ENCODE results near the gene TCF7L1. TPM values are rescaled to one million over a fixed set of nuclear protein-coding genes. Genes with fewer than 3 reads are reported as not detected.

The TCF7L1 gene
- total RNA-seq, 1 experiment from 2014 or later = not detected

DNA sequence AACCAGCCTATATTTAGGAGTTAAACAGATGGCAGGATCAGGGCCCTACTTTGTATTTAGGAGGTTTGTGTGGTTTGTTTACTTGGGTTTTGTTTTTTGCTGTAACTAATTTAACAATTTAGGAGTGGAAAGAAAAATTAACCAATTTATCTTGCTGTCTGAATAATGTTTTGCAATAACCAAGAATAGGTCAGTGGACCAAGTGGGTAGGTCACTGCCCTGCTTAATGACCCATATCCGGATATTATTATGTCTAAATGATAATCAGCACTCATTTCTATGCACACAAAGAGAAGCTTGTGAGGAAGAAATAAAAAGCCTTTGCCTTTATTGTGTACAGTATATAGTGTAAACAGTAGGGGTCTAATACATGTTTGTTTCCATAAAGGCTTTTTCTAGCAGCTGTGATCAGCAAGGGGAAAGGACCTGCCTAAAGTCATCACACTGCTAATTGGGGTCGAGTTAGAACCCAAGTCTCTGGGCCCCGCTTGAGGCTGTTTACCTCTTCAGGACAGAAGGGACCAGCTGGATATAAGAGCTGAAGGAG, 118.0 kb downstream of the TCF7L1 start:
- DNase-seq (ENCODE audit: low spot score) = no peak

DNA sequence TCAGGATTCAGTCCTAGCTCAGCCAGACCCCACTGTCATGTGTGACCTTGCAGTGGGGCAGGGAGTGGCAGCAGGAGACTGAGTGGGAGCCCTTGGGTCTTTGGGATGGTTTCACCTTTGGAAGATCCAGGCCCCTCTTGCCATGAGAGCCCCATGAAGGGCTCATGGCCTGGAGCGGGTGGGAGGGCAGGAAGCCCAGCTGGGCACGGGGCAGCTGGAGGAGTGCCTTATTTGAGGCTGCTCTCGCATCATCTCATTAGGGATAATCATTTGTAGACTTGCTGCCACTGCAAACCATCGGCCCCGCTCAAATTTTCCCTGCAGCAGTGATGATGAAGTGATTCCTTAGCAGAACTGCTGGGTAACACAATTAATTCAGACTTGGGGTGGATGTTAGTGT, 120.7 kb downstream of the TCF7L1 start:
- no peak for DNase-seq (ENCODE audit: low spot score)

DNA sequence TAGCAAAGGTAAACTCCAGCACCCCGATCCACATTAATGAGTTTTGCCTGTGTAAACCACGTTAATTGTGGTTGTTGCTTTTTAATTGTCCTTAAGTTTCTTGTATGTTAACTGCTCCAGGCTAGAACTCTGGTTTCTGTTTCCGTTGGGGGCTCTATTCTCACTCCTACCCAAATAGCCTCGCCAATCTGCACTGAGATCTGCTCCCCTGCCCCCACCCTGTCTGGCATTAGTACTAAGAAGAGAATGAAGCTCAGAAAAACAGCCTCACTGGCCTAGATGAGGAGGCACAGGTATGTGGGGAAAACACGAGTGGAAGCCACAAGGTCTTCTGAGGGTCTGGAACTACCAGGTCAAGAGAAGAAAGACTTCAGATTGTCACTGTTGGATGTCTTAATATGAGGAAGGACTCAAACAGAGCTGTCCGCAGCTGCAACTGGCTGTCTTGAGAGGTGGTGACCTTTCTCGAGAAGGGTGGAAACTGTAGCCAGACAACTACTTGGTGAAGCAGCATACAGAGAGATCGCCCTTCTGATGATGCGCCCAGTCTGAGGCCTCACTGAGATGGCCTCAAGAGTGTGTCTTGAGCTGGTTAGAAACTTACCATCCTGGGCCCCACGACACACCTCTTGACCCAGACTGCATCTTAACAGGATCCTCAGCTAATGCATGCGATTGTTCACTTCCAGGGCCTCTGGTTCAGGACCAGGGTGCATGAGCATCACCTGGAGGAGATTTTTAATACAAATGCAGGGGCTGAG, 121.5 kb downstream of the TCF7L1 start:
- no peak for DNase-seq (ENCODE audit: low spot score)

DNA sequence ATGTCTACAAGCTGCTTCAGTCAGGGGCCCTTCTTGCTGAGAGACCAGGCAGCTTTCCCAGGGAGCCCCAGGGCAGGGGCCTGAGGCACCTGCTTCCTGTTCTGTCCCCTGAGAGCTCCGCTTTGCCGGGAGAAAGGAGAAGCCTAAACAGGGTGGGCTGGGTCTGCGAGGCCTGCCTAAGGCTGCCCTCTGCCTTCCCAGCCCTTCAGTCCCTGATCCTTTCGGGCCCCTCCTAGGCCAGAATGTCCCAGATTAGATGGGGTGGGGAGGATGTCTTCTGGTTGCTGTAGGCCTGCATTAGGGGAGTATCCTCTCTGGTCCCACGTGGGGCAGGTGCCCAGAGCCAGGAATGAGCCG, 122.2 kb downstream of the TCF7L1 start:
- DNase-seq (ENCODE audit: low spot score) = no peak

DNA sequence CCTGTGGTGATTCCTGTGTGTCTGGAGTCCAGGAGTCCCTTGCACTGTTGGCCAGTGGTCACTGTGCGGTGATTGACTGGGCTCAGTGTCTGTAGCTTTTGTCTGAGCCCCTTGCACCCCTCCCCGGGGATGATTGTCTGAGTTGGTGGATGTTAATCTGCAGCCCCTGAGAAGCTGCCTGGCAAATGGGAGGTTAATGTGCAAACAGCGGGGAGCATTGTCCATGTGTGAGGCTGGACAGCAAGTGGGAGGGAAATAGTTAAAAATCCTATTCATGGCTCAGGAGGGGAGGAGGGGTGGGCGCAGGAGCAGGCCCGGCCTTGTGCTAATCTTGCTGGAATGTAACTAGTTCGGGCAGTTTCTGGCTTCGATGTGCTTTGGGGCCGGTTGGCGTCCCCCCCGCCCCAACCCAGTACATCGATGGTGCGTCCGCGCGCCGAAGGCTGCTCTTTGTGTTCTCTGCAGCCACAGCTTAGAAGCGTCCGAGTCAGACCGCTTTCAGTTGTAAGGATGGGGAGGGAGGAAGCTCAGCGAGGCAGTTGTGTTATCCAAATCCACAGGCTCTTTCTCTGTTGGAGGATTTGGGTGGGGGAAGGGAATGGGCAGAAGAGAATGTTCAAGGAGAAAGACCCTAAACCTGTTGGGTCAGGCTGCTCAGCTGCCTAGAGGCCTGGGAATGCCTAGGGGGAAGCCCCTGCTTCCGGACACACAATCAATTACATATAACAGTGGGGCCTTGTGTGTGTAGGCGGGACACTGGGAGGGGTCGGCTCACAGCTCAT, 122.8 kb downstream of the TCF7L1 start:
- DNase-seq (ENCODE audit: low spot score) = no peak

DNA sequence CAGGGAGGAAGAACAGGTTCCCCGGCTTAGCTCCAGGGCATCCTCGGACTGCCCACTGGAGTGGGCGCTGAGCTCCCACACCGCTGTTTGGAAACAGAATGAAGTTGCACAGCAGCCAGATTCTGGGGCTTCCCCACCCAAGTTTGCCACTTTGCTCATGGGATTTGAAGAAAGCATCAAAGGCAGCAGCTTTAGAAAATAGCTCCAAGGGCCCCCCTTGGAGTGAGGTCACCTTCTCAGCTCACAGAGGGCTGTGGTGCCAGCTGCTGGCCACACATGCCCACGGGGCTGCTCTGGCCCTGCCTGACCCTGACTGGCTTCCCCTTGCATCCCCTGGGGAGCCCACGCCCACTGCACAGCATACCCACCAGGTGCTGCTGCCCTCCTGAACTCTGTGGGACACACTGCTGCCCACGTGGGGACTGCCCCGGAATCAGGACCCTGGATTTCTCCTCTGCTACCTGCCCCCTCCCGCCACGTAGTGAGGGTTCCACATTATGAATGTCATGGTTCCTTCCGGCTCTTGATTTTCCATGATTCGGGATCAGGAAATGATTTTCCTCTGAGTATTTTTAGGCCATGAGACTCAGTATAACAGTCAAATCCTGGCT, 124.3 kb downstream of the TCF7L1 start:
- no peak for DNase-seq (ENCODE audit: low spot score)

DNA sequence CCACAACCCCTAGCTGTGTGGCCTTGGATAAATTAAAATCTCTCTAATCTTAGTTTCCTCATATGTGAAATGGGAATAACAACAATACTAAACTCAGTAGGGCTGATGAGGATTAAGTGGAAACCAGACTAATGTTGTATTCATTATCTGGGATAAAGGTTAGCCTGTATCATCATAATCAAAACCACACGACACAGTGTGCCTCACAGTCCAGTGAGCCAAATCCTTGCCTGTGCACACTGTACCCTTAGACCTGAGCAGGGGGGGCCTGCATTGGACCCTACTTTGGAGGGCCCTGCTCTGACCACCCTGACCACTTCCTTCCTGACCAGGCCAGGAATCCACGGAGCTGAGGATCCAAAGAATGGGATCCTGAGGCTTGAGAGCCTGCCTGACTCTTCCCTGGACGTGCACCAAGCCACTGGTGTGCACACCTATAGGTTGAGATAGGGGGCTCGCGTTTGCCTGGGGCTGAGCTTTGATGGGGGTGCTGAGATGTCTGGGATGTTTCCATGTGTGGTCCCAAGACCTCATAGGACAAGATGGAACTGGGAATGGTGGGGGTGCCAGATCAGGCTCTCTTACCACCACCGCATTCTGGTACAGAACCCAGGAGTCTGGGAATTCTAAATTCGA, 124.9 kb downstream of the TCF7L1 start:
- DNase-seq (ENCODE audit: low spot score) = no peak

DNA sequence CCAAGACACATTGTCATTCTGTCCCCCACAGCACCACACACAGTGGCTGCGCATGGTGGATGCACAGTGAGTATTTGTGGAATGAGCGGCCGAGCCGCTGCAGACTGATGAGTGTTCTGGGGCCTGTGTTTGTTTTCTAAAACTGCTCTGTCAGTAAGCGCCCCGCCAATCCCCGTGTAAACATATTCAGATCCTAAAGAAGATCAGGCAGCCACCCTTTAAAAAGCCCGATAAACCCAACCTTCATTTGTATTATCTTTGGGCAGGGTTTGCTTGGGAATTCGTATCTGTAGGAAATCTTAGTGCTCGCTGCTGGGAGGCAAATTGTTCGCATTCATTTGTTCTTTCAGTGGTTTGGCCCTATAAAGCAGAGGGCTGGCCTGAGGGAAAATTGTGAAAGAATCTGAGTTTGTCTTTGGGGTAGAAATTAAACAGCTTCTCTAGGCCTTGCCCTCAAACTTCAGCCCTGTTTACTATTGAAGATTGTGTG, 126.0 kb downstream of the TCF7L1 start:
- DNase-seq (ENCODE audit: low spot score) = no peak

DNA sequence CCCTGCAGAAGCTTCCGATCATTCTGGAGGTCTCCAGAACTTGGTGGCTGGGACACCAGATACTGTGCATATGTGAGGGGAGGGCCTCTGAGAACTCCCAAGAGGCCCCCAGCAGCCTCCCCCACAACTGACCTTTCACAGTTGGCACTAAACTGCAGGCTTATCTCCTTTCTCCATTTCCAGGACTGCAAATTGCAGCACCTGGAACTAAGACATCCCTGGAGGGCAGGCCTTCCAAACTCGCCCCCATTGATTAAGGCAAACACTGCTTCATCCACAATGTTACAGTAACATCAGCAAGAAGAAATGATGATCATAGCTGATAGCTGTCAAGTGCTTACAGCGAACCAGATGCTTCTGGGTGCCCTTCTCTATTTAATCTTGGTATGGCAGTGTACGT, 126.7 kb downstream of the TCF7L1 start:
- no peak for DNase-seq (ENCODE audit: low spot score)

DNA sequence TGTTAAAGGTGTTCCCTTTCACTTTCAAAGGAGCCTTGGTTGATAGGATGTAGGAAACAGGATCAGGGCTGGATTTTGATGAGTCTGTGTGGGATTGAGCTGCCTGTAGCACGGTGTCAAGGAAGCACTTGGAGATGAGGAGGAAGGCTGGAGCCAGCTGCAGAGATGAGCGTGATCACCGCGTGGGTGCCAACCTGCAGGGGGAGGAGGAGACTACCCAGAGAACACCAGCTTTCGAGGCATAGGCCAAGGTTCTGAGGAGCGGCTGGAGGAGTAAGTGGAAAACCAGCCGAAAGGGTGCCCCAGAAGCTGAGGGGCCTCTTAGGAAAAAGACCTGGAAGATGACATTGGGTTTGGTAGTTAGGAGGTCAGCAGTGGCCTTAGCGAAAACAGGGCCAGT, 130.4 kb downstream of the TCF7L1 start:
- no peak for DNase-seq (ENCODE audit: low spot score)

DNA sequence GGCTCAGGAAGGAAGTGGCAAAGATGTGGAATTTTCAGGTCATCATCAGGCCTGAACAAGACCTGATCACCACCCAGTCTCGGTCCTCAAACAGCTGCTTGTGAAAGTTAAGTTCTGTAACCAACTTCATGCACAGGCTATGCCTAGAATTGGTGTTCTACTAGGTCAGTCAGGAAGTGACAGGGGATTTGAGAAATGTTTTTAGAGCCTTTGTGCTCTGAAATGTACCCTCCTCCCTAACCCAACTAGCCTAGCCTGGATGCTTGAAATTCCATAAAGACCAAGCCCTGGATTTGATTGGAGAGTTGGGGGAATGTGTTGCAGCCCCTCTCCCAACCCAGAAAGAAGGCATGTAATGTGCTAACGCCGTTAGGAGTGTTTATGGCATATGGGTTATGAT, 131.3 kb downstream of the TCF7L1 start:
- DNase-seq (ENCODE audit: low spot score) = peak; percentile 46

DNA sequence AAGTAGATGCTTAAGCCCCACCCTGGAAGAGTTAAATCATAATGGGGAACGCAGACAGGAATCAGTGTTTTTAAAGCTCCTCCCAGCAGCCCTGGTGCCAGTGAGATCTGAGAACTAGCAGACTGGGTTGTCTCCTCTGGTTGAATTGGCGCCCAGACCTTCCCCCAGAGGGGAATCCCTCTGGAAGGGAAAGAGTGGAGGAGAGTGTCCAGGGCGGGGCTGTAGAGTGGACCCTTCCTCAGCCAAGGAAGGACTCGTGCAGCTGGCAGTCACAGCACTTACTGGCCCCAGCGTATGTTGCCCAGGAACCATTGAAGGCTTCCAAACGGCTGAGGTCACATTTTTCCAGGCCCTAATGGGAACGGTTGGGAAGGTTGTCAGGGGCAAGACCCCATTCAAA, 132.1 kb downstream of the TCF7L1 start:
- DNase-seq (ENCODE audit: low spot score) = no peak

DNA sequence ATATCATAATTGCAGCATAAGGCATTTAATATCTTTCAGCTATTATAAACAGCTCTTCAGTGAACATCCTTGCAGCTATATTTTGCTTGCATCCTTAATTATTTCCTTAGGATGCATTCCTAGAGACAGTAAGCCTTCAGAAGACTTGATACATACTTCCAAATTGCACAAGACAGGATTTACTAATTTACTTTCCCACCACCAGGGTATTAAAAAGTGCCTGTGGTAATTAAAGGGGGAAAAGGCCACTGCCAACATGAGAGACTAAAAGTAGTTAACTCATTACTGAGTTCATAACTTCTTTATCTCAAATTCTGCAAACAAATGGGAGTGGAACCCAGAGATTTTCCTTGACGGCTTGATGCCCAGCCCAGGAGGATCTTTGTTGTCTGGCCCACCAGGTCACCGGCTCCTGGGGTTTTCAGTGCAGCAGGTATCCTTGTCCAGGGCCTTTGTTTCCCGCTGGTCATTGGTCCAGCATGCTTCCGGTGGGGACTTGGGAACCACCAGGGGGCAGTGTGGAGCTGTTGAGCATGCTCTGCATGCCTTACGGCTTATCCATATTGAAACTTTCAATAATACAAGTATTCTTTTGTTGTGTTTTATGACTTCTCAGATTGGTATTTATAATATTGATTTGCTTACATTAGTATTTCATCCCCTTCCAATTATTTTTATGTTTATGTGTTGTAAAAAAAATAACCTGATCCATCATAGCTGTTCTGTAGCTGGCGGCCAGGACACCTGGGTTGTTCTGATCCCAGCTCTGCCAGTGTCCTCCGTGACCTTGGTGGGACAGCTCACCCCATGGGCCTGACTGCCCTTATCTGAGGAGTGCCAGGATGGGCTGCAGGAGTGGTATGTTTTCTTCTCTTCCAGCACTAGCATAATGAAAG, 133.2 kb downstream of the TCF7L1 start:
- peak; percentile 42 for DNase-seq (ENCODE audit: low spot score)

DNA sequence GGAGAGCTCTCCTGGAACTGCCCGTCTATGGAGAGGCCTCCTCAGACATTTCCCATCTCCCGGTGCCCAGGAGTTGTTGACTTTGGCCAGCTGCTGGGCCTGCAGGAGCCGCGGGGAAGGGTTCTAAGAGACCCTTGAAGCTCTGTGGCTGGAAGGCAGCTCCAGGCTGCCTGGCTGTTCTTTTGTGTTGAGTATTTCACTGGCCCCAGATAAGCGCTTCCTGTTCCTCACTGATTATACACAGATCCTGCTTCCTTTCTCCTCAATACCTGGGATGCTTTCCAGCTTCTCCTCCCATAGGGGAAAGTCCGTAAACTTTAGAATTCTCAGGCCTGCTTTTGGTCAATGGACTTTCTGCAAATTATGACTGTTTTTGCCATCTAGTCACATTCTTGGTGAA, 136.8 kb downstream of the TCF7L1 start:
- DNase-seq (ENCODE audit: low spot score) = no peak

DNA sequence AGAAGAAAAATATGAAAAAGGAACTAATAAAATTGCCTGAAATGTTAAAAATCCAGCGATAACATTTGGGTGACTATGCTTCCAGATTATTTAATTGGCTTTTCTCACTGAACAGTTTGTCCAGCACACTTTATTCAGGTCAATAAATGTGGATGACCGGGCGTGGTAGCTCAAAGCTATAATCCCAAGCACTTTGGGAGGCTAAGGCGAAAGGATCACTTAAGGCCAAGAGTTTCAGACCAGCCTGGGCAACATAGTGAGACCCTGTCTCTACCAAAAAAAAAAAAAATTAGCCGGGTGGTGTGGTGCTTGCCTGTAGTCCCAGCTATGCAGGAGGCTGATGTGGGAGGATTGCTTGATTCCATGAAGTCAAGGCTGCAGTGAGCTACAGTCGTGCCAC, 139.2 kb downstream of the TCF7L1 start:
- no peak for DNase-seq (ENCODE audit: low spot score)

DNA sequence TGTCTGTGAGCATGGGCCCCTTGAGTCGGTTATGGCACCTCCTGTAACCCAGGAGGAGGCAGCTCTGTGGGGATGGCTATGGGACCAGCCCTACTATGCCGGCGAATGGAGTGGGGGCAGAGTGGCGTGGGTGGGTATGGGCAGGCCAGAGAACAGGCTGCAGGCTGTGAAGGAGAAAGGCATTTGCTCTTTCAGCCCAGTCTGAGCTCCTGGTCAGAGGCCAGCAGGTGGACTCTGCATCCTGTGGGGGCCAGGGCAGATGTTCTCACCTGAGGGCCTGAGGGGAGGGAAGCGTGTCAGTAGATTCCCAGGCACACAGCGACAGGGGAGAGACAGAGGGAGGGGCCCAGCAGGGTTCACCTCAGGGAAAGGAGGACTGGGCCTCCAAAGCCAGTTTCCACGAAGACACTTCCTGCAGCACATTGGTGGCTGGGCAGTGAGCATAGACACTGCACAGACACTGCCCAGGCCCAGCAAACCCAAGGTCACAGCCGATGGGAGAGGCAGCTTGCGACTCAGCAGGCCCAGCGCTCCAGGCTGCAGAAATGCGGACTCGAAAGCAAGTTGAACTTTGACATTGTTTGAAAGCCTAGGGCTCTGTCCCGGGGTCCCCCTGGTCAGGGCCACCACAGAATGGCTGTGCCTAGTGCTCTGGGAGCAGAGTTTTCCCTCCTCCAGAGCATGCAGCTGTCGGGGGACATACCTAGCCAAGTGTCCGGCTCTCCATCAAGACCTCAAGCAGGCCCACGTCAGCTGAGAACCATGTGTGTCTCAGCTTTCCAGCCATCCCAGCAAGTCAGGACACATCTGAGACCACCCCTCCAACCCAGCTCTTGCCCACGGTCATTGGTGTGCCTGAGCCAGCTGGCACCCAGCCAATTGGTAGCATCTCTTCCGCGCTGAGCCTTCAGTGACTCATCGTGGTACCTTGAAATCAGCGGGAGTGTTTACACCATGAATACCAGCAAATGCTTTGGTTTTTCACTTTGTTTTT, 140.8 kb downstream of the TCF7L1 start:
- peak; percentile 66 for DNase-seq (ENCODE audit: low spot score)

DNA sequence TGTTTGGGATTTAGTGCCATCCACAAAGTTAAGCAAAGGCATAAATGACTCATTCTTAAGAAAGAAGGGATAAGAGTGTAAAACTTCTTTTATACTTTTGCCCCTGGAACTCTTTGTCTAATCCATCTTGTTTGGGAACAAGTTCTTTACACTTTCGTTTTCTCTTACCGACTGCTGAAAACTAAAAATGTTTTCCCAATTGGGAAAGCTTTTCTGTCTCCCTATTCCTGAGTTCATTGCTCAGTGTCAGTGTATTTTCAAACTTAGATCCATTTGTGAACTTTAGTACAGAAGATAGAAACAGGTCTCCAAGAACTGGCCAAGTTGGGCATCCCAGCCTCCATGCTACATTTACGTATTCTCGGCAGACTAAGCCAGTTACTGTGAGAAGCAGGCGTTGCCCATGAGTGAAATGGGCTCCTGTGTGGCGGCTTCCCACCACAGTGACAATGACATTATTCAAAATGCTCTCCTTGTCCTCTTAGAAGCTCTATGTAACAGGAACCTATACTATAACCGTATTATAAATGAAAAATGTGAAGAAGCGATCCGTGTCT, 142.9 kb downstream of the TCF7L1 start:
- no peak for DNase-seq (ENCODE audit: low spot score)

DNA sequence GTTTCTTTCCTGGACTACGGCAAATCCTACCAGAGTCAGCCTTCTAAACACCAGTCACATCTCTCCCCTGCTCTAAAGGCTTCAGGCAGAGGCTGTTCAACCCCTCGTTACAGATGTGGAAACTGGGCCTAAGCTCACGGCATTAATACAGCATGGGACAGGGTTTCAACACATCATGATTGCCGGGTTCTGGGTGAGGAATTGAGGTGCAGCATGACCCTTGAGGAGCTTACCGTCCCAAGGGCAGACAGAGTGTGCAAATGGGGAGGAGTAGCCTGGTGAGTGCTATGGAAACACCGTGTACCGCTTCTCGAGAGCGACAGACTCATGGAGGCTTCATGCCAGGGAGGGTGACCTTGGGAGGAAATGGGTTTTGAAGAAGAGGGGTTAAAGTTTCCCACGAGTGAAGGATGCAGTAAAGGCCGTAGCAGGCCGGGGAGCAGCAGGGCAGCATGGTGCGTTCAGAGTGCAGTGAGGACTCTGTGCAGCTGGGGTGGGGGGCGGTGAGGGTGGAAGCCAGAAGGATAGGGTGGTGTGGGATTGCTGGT, 143.5 kb downstream of the TCF7L1 start:
- no peak for DNase-seq (ENCODE audit: low spot score)

Data from A172 (cell line).